SK-N-SH (cell line): ENCODE data around the gene TIGIT. TPM values are rescaled to one million over a fixed set of nuclear protein-coding genes. Genes with fewer than 3 reads are reported as not detected.

ENCODE experiments used
- CTCF ChIA-PET: fragments of 300-600, 350-600 bp; formaldehyde crosslinking; extraction: SDS; loops from one replicate; lab custom pipeline; 2021; lab: Yijun Ruan, JAX
- POLR2A ChIA-PET: fragments of 350-600 bp; sonication (Branson Sonifier 250); formaldehyde crosslinking; extraction: SDS; loops from one replicate; lab custom pipeline; 2020; ENCODE audit warnings: antibody characterized with exemption, inconsistent platforms; lab: Yijun Ruan, JAX
- DNase-seq: peaks from one replicate; pipeline ENCODE4 v3.0.0; 2012
- H2AFZ ChIP-seq: fragments of 200-600 bp; sonication (generic); 2 replicates; pipeline ENCODE4 v1.8.1; 2016; ENCODE audit warnings: antibody characterized with exemption, mild to moderate bottlenecking, low read depth
- H3F3A ChIP-seq: fragments of 200-600 bp; sonication (generic); replicated peaks from 2 replicates; pipeline ENCODE3; 2016; ENCODE audit warnings: antibody characterized with exemption, mild to moderate bottlenecking; ENCODE audit not compliant: insufficient read depth
- H3K27ac ChIP-seq, 2 experiments: fragments of 200-500 bp in 1 of 2; fragments of 200-600 bp in 1 of 2; sonication (Bioruptor generic) in 1 of 2; sonication (generic), shearing (Covaris generic) in 1 of 2; 2 replicates each; pipeline versions ENCODE4 v1.5.1 to v1.6.1; 2014 to 2016; ENCODE audit warnings: low read depth in 2 of 2, inconsistent platforms in 1 of 2, low read length in 1 of 2, mild to moderate bottlenecking in 1 of 2, mixed read lengths in 1 of 2
- H3K27me3 ChIP-seq: fragments of 200-600 bp; sonication (generic), shearing (Covaris generic); 2 replicates; pipeline ENCODE4 v1.6.1; 2016; ENCODE audit warnings: mixed run types; ENCODE audit not compliant: insufficient read depth
- H3K36me3 ChIP-seq, 2 experiments: fragments of 200-500 bp in 1 of 2; fragments of 200-600 bp in 1 of 2; sonication (Bioruptor generic) in 1 of 2; sonication (generic) in 1 of 2; replicated peaks in 1 of 2; 2 replicates each; pipeline versions ENCODE3 to v1.5.1; 2014 to 2016; ENCODE audit warnings: low read length in 1 of 2, mild to moderate bottlenecking in 1 of 2; ENCODE audit not compliant: insufficient read depth in 2 of 2, control insufficient read depth in 1 of 2
- H3K4me1 ChIP-seq, 2 experiments: fragments of 200-500 bp in 1 of 2; fragments of 200-600 bp in 1 of 2; sonication (Bioruptor generic) in 1 of 2; sonication (generic), shearing (Covaris generic) in 1 of 2; 2 replicates each; pipeline versions ENCODE4 v1.5.1 to v1.6.1; 2014 to 2016; ENCODE audit warnings: low read depth in 1 of 2, low read length in 1 of 2, mixed run types in 1 of 2; ENCODE audit not compliant: insufficient read depth in 2 of 2, control insufficient read depth in 1 of 2
- H3K4me2 ChIP-seq: fragments of 200-600 bp; sonication (generic), shearing (Covaris generic); 2 replicates; pipeline ENCODE4 v1.6.1; 2017; ENCODE audit warnings: mixed run types
- H3K4me3 ChIP-seq, 2 experiments: fragments of 200-500 bp in 1 of 2; fragments of 200-600 bp in 1 of 2; sonication (Bioruptor generic) in 1 of 2; sonication (generic), shearing (Covaris generic) in 1 of 2; 2 replicates each; pipeline versions ENCODE4 v1.5.1 to v1.8.1; 2014 to 2016; ENCODE audit warnings: low read depth in 2 of 2, inconsistent platforms in 1 of 2, low read length in 1 of 2, mild to moderate bottlenecking in 1 of 2, mixed read lengths in 1 of 2, moderate library complexity in 1 of 2
- H3K79me2 ChIP-seq: fragments of 200-600 bp; sonication (generic); 2 replicates; pipeline ENCODE4 v1.8.1; 2017; ENCODE audit warnings: mild to moderate bottlenecking; ENCODE audit not compliant: insufficient read depth
- H3K9ac ChIP-seq: fragments of 200-600 bp; sonication (generic); 2 replicates; pipeline ENCODE4 v1.6.1; 2017; ENCODE audit warnings: mixed run types
- H3K9me2 ChIP-seq: fragments of 200-600 bp; sonication (generic); 2 replicates; pipeline ENCODE4 v1.6.1; 2017; ENCODE audit warnings: mixed run types
- H3K9me3 ChIP-seq: fragments of 200-600 bp; sonication (generic); 2 replicates; pipeline ENCODE4 v1.6.1; 2017; ENCODE audit warnings: mixed run types, mild to moderate bottlenecking, moderate library complexity
- H4K20me1 ChIP-seq: fragments of 200-600 bp; sonication (generic); 2 replicates; pipeline ENCODE4 v1.6.1; 2017; ENCODE audit warnings: mild to moderate bottlenecking, mixed run types; ENCODE audit not compliant: insufficient read depth
- ELF1 ChIP-seq: IDR thresholded peaks from 2 replicates; pipeline ENCODE4 v1.4.0; 2012
- EZH2phosphoT487 ChIP-seq: fragments of 200-600 bp; sonication (generic); IDR thresholded peaks from 2 replicates; pipeline ENCODE4 v1.6.1; 2017; ENCODE audit warnings: low read depth, mixed run types, mild to moderate bottlenecking, antibody characterized with exemption, moderate library complexity, borderline replicate concordance
- FOSL2 ChIP-seq: IDR thresholded peaks from 2 replicates; pipeline ENCODE4 v1.4.0; 2012; ENCODE audit warnings: low read depth, mild to moderate bottlenecking, moderate library complexity, borderline replicate concordance
- GABPA ChIP-seq: IDR thresholded peaks from 2 replicates; pipeline ENCODE4 v1.4.0; 2012; ENCODE audit warnings: low read depth, mild to moderate bottlenecking
- JUND ChIP-seq: IDR thresholded peaks from 2 replicates; pipeline ENCODE4 v1.4.0; 2012
- MEF2A ChIP-seq: IDR thresholded peaks from 2 replicates; pipeline ENCODE4 v1.4.0; 2012; ENCODE audit warnings: low read depth, borderline replicate concordance
- NFIC ChIP-seq: IDR thresholded peaks from 2 replicates; pipeline ENCODE4 v1.4.0; 2012; ENCODE audit warnings: borderline replicate concordance
- NRF1 ChIP-seq: IDR thresholded peaks from 2 replicates; pipeline ENCODE4 v1.6.1; 2012; ENCODE audit warnings: low read depth, mild to moderate bottlenecking, low read length
- PBX3 ChIP-seq: IDR thresholded peaks from 2 replicates; pipeline ENCODE4; 2012
- POLR2AphosphoS5 ChIP-seq: IDR thresholded peaks from 2 replicates; pipeline ENCODE4 v1.6.1; 2012; ENCODE audit warnings: low read depth, low read length
- RAD21 ChIP-seq: IDR thresholded peaks from 2 replicates; pipeline ENCODE4 v1.6.1; 2012; ENCODE audit warnings: mild to moderate bottlenecking, low read length
- RFX5 ChIP-seq: IDR thresholded peaks from 2 replicates; pipeline ENCODE4 v1.6.1; 2012; ENCODE audit warnings: mild to moderate bottlenecking, improper control_type of control experiment, low read length
- RXRA ChIP-seq: IDR thresholded peaks from 2 replicates; pipeline ENCODE4 v1.4.0; 2012; ENCODE audit warnings: low read depth, mild to moderate bottlenecking, borderline replicate concordance
- TAF1 ChIP-seq: IDR thresholded peaks from 2 replicates; pipeline ENCODE4 v1.6.1; 2012; ENCODE audit warnings: low read depth, mild to moderate bottlenecking, low read length, moderate library complexity, borderline replicate concordance
- USF2 ChIP-seq: fragments of 150-350 bp; IDR thresholded peaks from 2 replicates; pipeline ENCODE4 v1.6.1; 2017; ENCODE audit warnings: antibody characterized with exemption, low read length, low read depth, borderline replicate concordance
- WGBS: methylation state at CpG from one replicate; pipeline ENCODE4 v1.1.6; 2017; ENCODE audit warnings: low lambda C conversion rate; 5-methylcytosine and 5-hydroxymethylcytosine counted together
- polyA plus RNA-seq, 3 experiments: library from polyadenylated mRNA; depleted of rRNA; stranded (reverse); fragments of >200 nt; gene quantifications; 2 replicates each; pipeline ENCODE4 v1.2.3, GENCODE V29; 2012
- TF ChIP-seq, protein P1 (sequence below): fragments of 200-600 bp; sonication (generic); IDR thresholded peaks from 2 replicates; pipeline ENCODE4 v1.6.1; 2017; ENCODE audit warnings: antibody characterized with exemption, mild to moderate bottlenecking, moderate library complexity
- TF ChIP-seq, protein P2 (sequence below): IDR thresholded peaks from 2 replicates; pipeline ENCODE4 v1.4.0; 2012; ENCODE audit warnings: low read depth, borderline replicate concordance
- TF ChIP-seq, protein P3 (sequence below): IDR thresholded peaks from 2 replicates; pipeline ENCODE4 v1.4.0; 2012; ENCODE audit warnings: low read depth, borderline replicate concordance
- TF ChIP-seq, protein P4 (sequence below): fragments of 150-350 bp; IDR thresholded peaks from 2 replicates; pipeline ENCODE4 v1.6.1; 2016; ENCODE audit warnings: mild to moderate bottlenecking, low read depth, low read length

TIGIT gene
- polyA plus RNA-seq, 1 of the 3 experiments (the other 2 are of a cell fraction) = not detected

- ChIA-PET CTCF (interaction anchor here (1.4 kb wide), 1 partner anchor 28 kb away, joined by 5 read pairs; no protein-coding TSS in a partner anchor), POLR2A (no interaction called here)
Observed at GRCh38 chr3:114356066-114356465, 62.2 kb downstream of the TIGIT start.

More at GRCh38 chr3:114356066-114356465, 62.2 kb downstream of the TIGIT start:
- Histone ChIP-seq H3K36me3 (no peaks in the 10 kb centered on the region), H3K4me1 (no peaks in the 10 kb centered on the region), H4K20me1 (no peaks in the 10 kb centered on the region), H3K4me2 (no peak overlapping the region), H3K9ac (no peak overlapping the region), H2AFZ (no peak overlapping the region), H3K27me3 (no peaks in the 10 kb centered on the region), H3F3A (no peaks in the 10 kb centered on the region), H3K27ac (no peak overlapping the region), H3K9me2 (no peaks in the 10 kb centered on the region), H3K79me2 (no peaks in the 10 kb centered on the region), H3K4me3 (no peak overlapping the region), H3K9me3 (no peaks in the 10 kb centered on the region)
- 88% methylated on average over 4 of the region's 4 CpGs for WGBS
- DNase-seq = no peak
- TF ChIP-seq RFX5 (no peak), PBX3 (no peak), NRF1 (no peak), FOSL2 (no peak), NFIC (no peak), USF2 (no peak), POLR2AphosphoS5 (no peak), ELF1 (no peak), RAD21 (no peak), JUND (no peak), GABPA (no peak), RXRA (no peak), TAF1 (no peak), EZH2phosphoT487 (no peak), MEF2A (no peak)
- TF ChIP-seq, protein P1, sequence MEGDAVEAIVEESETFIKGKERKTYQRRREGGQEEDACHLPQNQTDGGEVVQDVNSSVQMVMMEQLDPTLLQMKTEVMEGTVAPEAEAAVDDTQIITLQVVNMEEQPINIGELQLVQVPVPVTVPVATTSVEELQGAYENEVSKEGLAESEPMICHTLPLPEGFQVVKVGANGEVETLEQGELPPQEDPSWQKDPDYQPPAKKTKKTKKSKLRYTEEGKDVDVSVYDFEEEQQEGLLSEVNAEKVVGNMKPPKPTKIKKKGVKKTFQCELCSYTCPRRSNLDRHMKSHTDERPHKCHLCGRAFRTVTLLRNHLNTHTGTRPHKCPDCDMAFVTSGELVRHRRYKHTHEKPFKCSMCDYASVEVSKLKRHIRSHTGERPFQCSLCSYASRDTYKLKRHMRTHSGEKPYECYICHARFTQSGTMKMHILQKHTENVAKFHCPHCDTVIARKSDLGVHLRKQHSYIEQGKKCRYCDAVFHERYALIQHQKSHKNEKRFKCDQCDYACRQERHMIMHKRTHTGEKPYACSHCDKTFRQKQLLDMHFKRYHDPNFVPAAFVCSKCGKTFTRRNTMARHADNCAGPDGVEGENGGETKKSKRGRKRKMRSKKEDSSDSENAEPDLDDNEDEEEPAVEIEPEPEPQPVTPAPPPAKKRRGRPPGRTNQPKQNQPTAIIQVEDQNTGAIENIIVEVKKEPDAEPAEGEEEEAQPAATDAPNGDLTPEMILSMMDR = no peak
- TF ChIP-seq, protein P2, sequence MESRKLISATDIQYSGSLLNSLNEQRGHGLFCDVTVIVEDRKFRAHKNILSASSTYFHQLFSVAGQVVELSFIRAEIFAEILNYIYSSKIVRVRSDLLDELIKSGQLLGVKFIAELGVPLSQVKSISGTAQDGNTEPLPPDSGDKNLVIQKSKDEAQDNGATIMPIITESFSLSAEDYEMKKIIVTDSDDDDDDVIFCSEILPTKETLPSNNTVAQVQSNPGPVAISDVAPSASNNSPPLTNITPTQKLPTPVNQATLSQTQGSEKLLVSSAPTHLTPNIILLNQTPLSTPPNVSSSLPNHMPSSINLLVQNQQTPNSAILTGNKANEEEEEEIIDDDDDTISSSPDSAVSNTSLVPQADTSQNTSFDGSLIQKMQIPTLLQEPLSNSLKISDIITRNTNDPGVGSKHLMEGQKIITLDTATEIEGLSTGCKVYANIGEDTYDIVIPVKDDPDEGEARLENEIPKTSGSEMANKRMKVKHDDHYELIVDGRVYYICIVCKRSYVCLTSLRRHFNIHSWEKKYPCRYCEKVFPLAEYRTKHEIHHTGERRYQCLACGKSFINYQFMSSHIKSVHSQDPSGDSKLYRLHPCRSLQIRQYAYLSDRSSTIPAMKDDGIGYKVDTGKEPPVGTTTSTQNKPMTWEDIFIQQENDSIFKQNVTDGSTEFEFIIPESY = no peak
- TF ChIP-seq, protein P3, sequence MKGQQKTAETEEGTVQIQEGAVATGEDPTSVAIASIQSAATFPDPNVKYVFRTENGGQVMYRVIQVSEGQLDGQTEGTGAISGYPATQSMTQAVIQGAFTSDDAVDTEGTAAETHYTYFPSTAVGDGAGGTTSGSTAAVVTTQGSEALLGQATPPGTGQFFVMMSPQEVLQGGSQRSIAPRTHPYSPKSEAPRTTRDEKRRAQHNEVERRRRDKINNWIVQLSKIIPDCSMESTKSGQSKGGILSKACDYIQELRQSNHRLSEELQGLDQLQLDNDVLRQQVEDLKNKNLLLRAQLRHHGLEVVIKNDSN = no peak
- TF ChIP-seq, protein P4, sequence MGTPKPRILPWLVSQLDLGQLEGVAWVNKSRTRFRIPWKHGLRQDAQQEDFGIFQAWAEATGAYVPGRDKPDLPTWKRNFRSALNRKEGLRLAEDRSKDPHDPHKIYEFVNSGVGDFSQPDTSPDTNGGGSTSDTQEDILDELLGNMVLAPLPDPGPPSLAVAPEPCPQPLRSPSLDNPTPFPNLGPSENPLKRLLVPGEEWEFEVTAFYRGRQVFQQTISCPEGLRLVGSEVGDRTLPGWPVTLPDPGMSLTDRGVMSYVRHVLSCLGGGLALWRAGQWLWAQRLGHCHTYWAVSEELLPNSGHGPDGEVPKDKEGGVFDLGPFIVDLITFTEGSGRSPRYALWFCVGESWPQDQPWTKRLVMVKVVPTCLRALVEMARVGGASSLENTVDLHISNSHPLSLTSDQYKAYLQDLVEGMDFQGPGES = no peak
